ENCODE data around the gene BTRC.

DNA sequence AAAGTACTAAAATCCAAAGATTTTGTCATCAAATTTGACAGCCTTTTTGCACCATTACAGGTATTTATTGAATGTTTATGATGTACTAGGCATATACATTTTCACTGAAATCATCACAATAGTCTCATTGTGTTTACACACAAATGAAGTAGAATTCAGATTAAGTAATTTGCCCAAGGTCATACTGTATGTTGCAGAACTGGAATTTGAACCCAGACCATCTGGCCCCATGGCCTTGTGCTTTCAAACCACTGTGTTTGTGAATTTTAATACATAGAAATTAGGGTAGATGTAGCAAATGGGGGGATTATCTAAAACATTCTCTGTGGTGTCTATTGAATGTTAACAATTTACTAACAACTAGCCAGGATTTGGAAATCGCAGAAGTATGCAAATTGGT, 139.3 kb downstream of the BTRC start:
- TF ChIP-seq, protein P1, sequence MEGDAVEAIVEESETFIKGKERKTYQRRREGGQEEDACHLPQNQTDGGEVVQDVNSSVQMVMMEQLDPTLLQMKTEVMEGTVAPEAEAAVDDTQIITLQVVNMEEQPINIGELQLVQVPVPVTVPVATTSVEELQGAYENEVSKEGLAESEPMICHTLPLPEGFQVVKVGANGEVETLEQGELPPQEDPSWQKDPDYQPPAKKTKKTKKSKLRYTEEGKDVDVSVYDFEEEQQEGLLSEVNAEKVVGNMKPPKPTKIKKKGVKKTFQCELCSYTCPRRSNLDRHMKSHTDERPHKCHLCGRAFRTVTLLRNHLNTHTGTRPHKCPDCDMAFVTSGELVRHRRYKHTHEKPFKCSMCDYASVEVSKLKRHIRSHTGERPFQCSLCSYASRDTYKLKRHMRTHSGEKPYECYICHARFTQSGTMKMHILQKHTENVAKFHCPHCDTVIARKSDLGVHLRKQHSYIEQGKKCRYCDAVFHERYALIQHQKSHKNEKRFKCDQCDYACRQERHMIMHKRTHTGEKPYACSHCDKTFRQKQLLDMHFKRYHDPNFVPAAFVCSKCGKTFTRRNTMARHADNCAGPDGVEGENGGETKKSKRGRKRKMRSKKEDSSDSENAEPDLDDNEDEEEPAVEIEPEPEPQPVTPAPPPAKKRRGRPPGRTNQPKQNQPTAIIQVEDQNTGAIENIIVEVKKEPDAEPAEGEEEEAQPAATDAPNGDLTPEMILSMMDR (IDR thresholded peaks at IDR 0.05): no peak
- TF ChIP-seq POLR2AphosphoS5 (IDR thresholded peaks at IDR 0.05) (no peak), POLR2A (IDR thresholded peaks at IDR 0.05) (no peak), EP300 (IDR thresholded peaks at IDR 0.05) (no peak)

All from sigmoid colon (tissue), 4 donors.